HG02610 (cell line): Measurements from ENCODE around the gene YLPM1.

ENCODE experiments used
- ATAC-seq: cut with Tn5 transposase; IDR thresholded peaks from one replicate; pipeline ENCODE4 v1.9.1; 2021; ENCODE audit warnings: mild to moderate bottlenecking, moderate library complexity; ENCODE audit not compliant: unreplicated experiment

YLPM1 gene

DNA sequence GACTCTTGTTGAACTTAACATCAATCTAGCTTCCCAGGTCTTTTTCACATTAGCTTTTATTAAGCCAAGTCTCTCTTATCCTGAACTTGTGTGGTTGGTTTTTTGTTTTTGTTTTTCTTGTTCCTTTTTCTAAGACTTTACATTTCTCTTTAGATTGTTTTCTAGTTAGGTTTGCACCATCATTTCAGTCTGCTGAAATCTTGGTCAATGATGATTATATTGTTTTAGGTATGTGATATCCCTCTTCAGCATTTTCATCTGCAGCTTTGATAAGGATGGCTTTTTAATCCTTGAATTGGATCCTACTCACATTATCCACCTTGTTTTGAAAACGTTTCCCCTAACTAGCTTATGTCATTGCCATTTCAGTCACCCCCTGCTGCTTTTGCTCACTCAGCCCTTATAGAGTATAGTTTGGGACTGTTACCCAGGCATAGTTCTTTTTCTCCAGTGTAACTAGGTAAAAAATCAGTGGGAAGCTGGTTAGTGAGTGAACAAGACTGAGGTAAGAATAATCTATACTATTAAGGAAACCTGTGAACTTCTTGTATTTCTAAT lies 22.0 kb downstream of the YLPM1 start:
- no peak for ATAC-seq

DNA sequence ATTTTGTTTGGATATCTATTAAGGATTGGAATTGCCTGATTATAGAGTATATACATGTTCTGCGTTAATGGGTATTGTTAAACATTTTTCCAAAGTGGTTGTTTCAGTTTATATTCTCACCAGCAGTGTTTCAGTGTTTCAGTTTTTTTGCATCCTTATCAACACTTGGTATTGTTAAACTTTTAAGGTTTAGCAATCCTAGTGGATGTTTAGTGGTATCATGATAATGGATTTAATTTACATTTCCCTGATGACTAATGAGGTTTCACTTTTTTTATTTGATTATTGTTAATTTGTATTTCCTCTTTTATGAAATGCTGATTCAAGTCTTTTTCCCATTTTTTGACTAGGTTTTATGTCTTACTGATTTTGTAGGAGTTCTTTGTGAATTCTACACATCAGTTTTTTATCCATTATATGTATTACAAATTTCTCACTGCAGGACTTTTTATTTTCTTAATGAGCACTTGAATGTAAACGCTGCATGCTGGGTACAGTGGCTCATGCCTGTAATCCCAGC lies 23.7 kb downstream of the YLPM1 start:
- ATAC-seq, result no peak

DNA sequence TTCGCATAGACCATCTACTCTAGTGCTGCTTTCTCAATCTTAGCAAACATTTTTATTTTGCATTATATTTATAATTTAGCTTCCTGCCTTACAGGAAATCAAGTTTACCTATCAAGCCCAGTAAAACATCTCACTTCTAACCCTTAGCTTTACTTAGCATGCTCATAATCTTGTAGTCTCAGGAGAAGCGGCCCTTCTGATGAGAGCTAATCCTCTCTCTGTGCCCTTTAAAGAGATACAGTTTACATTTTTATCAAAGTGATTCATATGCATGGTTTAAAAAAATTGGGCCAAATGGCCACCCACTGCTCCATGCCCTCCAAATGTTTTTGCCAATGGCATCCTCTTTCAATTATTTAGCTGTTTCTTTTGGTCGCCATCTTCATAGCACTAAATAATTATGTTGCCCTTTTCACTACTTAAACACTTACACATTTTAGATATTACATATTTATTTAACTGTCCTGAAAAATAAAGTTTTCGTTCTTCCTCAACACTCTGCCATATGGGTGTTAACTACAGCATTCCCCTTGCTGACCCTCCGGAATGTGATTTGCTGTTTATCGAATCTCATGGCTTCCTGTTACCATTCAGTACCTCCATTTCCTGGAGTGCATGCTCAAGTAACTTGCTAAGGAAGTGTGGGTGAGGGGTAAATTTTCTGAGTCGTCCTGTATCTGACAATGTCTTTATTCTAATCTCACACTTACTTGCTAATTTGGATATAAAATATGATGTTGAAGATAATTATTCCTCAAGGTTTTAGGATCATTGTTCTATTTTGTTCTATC lies 29.3 kb downstream of the YLPM1 start:
- ATAC-seq, result no peak

DNA sequence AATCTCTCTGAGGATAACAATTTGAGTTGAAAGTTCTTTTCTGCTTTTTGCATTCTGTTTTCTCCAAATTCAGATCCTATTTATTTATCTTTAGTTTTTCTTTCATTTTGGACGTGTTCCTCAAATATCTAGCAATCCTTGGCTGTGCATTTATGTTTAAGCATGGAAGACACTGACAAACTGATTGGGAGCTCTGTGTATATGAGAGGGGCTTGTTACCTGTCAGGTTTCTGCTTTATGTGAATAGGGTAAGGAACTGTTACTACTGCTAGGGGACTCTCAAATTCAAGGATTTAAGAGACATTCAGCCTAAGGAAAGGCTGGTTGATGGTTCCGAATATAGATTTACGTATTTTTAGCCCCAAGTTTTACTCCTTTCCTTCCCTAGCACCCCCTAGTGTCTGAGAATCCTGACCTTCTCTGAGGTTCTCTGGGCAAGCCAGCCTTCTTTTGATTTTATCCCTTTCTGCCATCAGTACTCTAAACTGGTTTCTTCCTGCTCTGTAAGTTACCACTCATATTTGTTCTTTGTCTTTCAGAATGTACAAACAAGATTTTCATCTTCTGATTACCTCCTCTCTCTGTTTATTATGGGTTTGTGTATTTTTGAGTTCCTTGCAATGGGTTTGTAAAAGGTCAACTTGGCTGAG lies 30.5 kb downstream of the YLPM1 start:
- no peak for ATAC-seq

DNA sequence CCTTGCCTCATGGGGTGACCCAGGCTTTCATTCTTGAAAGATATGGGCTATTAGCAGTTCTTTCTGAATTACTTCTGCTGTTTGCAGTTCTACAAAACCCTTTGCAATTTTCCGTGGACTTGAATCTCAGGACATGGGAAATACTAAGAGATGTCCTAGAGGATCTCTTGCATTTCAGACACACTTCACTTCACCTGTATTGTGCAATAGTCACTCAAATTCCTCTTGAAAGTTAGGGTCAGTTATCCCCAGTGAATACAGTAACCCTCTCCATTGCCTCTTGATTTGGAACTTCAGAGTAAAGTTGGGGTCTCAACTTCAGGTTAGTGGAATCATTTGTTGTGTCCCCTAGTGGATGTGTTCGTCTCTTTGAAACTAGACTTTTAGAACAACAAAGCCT lies 31.8 kb downstream of the YLPM1 start:
- ATAC-seq, result no peak

DNA sequence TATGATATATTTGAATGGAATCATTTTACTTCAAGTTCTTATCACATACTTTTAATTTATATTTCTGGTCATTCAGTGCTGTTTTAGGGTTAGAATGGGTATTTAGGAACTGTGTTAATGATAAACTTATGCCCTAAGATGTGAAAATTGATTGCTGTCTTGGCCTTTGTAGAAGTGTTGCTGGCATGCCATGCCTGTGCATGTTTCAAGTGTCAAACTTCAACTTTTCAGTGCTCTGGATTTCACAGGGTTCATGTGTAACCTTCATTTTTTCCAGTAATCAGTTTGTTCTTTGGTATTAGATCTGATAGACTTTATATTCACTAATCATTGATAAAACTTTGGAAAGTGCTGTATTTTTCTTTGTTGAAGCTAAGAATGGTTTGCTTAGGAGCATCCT lies 36.6 kb downstream of the YLPM1 start:
- no peak for ATAC-seq

DNA sequence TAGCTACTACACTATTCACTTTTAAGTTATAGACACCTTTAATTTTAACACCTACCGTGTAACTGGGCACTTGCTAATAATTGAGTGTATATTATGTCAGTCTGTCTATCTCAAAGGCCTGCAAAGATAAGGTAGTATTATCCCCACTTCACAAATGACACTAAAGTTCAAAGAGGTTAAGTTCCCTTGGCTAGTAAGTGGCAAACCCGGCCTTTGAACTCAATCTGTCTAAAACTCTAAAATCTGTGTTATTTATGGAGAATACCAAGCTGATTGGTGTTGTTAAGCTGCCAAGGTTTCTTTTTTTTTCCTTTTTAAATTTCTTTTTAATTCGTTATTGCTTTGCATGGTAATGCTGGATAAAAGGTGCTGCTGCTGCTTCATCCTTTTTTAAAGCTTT lies 37.7 kb downstream of the YLPM1 start:
- no peak for ATAC-seq

DNA sequence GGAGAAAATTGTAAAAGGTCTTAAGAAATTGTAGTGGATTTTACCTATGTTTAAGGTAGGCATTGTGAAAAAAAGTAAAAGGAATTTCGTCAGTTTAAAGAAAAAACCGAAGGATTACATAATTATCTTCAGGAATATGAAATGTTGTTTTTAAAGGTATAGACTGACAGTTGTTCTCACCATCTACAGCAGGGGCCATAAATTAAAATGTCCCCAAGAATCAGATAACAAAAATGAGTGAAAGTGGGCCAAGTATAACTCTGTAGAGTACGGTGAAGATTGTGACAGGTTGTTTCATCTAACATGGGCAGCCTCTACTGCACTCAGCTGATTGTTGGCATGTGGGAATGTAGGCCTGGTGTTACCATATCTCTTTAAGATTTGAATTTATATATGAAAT lies 38.3 kb downstream of the YLPM1 start:
- no peak for ATAC-seq

DNA sequence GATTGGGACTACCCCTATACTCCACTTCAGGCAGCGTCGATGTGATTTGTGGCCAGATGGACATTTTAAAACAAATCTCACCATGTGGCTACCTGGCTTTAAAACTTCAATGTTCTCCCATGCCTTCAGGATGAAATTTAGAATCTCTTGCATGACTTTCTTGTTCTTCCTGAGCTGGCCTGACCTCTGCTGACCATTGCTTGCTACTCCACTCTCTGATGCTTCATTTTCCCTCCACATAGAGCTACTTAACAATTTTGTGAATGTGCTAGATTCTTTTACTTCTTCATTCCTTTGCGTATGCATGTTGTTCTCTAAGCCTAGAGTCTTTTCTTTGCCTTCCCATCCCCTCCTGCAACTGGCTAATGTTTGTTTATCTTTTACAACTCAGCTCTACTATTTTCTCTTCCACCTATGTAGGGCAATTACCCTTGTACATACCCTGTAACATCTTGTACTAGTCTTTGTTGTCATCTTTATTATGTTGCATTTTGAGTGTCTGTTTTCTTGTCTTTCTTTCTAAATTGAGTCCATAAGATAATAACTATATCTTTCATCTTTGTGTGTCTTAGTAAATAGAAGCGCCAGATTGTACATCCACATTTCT lies 41.2 kb downstream of the YLPM1 start:
- no peak for ATAC-seq

DNA sequence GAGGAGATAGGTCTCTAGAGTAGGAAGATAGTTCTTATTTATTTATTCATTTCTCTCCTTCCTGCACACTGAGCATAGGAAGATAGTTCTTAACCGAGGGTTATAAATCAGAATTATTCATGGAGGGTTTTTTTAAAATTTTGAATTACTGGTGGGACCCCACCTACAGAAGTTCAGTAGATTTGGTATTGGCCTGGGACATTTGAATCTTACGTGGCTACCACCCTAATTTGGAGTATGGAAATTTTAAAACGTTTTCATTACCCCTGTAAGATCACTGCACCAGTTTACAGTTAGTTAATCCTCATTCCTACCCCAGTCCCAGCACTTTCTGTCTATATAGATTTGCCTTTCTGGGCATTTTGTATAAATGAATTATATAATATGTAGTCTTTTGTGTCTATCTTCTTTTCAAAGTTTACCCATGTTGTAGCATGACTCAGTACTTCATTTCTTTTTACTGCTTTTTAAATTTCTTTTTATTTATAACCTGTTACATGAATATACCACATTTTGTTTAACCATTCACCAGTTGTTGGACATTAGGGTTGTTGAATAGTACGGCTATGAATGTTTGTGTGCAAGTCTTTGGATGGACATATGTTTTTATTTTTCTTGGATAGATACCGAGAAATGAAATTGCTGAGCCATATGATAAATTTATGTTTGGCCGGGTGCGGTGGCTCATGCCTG lies 44.9 kb downstream of the YLPM1 start:
- no peak for ATAC-seq

DNA sequence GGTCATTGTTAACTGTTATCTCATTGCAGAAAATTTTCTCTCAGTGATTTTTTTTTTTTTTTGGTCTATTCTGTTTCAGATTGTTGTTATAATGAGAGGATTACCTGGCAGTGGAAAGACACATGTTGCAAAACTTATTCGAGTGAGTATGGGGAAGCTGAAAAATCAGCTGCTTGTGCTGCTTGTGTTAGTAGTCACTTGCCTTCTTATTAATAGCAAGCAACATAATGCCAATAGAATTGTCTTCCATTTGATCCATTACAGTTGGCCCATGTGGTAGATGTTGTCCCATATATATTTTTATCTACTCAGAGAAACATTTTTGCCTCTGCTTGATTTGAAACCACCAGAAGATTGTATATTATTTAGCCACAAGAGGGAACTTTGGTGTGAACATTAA lies 53.0 kb downstream of the YLPM1 start:
- ATAC-seq, result no peak

DNA sequence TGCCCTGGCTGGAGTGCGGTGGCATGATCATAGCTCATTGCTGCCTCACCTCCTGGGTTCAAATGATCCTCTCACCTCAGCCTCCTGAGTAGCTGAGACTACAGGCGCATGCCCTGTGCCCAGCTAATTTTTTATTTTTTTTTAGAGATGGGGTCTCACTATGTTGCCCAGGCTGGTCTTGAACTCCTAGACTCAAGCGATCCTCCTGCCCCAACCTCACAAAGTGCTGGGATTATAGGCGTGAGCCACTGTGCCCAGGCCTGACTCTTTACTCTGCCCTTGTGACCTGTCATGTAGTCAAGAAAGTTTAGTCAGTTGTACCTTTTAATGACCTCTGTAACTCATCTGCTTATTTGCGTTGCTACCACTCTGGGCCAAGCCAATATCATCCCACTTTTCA lies 57.2 kb downstream of the YLPM1 start:
- no peak for ATAC-seq

DNA sequence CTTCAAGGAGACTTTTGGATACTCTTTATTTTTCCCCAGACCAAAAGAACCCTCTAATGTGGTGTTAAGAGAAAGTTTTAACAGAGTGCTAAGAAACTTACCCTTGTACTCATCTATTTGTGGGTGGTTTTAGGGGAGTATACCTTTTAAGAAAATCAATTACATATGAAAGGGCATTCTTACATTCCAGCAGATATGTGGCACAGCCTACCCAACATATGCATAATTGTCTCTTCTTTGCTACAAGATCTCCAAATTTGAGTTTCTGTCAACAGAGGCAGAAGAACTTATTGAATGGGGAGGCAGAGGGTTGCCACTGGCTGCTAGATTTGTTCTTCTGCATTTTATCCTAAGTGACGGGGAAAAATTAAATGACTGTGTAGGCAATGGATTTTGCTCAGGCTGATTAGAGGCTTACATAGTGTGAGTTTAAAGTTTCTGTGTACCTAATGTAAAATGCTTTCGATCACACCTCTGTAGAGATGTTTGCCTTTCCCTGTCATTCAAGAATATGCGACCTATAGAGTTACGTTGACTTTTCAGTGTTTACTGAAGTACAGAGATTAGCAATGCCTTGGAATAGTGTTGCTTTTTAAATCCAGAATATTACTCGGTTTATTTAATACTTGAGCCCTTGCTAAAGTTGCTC lies 58.3 kb downstream of the YLPM1 start:
- ATAC-seq, result no peak

DNA sequence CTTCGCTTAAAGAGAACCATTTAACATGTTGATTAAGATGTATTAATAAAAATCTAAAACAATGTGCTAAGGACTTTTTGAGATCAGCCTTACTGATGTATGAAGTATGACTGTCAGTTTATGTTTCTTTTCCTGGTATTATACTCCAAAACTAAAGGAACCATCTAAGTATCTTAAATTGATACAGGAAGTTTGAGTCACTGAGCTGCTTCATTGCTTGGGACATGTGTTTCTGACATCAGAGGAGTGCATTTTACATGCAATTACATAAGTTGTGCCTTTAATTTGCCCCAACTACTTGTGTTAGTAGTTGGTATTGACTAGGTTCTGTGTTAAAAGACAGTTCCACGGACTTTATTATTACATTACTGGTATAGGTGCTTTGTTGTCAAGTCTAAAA lies 61.9 kb downstream of the YLPM1 start:
- no peak for ATAC-seq

DNA sequence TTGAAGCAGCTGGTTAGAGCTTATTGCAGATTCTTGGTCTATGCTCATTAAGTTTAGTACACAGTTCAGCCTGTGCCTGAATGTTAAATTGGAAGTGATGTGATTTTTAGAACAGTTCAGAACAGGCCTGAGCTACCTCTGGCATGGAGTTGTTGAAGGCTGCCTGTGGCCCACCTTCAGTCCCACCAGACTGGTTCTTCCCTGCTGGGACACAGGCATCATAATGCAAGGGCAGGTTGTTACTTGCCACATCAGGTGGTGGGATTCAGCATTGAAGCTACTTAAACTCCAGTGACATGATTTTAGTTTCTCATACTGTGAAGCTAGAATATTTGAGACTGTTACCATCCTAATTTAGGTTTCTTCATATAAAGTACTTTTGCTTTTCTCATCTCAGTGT lies 63.5 kb downstream of the YLPM1 start:
- no peak for ATAC-seq

DNA sequence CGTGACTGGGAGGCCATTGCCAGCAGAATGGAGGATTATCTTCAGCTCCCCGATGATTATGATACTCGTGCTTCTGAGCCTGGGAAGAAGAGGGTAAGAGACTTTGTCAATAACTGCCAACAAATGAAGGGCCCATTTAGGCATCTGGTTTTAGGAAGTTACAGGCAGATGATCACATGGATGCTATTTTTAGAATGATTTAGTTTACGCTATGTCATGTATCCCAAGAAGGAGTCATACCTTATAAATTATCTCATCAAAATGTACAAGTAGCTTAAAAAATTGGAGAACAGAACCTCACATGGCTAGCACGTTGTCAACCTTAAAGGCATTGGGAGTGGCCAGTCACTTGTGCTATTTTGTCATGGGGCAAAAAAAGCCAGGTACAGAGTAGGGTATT lies 66.1 kb downstream of the YLPM1 start:
- ATAC-seq, result no peak

DNA sequence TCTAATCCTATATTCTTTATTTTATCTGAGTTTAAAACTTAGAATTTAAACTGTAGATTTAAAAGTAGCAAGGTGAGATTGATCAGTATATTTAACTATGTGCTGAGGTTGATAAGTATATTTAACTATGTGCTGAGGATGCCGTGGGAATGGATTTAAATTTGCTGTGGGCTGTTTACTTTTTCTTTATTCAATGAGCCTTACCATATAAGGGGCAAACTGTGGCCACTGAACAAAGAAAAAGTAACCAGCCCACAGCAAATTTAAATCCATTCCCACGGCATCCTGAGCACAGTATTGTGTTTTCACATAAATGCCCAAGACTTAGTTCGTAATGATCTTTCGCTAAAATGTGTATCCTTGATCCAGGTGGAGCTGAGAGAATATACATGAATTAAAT lies 69.7 kb downstream of the YLPM1 start:
- ATAC-seq, result no peak

DNA sequence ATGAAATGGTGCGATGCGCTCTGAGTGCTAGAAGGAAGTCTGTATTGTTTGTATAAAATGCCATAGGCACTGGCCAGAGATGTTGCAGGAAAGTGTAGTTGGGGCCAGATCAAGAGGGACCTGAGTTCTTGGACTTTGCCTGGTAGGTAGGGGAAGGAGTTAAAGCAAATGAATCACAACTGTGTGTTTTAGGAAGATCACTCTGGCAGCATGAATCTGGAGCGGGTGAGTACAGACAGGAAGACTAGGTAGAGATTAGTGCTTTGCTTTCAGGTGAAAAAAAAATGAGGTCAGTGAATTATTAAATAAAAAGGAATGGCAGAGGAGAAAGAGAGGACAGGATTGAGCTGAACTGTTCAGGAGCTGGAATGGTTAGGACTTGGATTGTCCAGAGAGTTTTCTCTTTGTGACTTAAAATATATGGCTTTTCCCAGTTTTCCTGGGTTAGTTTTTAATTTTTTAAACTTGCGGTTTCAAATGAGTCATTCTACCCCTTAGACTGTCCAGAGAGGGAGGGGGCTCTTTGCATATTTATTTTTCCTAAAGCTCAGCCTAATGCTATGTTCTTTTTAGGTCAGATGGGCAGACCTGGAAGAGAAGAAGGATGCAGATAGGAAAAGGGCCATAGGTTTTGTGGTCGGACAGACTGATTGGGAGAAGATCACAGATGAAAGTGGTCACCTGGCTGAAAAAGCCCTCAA lies 71.7 kb downstream of the YLPM1 start:
- no peak for ATAC-seq

DNA sequence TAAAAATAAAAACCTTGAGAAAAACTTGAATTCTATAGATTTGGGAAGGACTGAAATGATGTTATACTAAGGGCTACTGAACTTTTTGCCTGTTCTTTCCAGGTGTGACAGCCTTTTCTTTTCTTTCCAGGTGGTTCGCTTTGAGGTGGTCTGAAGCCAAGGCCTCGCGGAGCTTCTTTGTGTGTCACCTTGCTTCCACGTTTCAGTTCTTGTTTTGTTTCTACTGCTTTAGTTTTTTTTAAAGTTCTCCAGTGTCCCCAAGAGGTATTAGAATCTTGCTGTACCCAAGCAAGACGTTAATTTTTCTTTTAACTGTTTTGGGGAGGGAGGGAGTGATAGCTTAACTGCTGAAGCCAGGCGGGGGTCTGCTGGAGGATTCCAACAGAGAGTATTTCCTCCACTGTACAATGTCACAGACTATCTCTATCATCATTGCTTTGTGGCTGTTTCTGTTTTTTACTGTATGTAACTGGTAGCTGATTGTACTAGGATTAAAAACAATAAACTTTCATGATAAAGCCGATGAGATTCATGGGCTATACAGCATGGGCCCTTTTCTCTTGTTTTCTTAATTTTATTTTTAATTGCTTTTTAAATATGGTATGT lies 72.6 kb downstream of the YLPM1 start:
- no peak for ATAC-seq
